ENCODE measurements around the gene RPS23. TPM values are rescaled to one million over a fixed set of nuclear protein-coding genes. Genes with fewer than 3 reads are reported as not detected.
"Not testable (repeated sequence)": the region's sequence is repeated elsewhere in the genome, so short reads cannot be mapped to it uniquely, and the experiment has no call there.

RPS23 gene
- total and polyA plus RNA-seq, 5 donors from 2014 or later = 2,211 to 3,406 (median 2,715) TPM

- peaks cover 25% of the 10 kb centered on the region for H3K36me3 Mint-ChIP-seq
- H3K9me3 Mint-ChIP-seq = peaks cover 0 to 2% (median 0%) of the 10 kb centered on the region in 7 donors
- ATAC-seq (ENCODE audit: low read depth in 2 of 2) = no peak
- peak overlapping the region in 1 of 4 donors; percentile 64 for H3K4me3 Mint-ChIP-seq
- Histone ChIP-seq H3K4me1 (ENCODE audit: control insufficient read depth, insufficient read depth, low read length, poor library complexity, severe bottlenecking) (peaks cover 30% of the 10 kb centered on the region), H3K36me3 (ENCODE audit: control insufficient read depth, insufficient read depth, low read length) (peaks cover 28% of the 10 kb centered on the region), H3K4me3 (ENCODE audit: low read depth, low read length) (no peak overlapping the region), H3K9me3 (ENCODE audit: control insufficient read depth in 2 of 2, low read length in 2 of 2) (no peaks in the 10 kb centered on the region), H3K27ac (ENCODE audit: insufficient read depth, low read length, poor library complexity, severe bottlenecking) (no peak overlapping the region), H3K27me3 (ENCODE audit: control insufficient read depth, insufficient read depth, low read length) (no peaks in the 10 kb centered on the region)
- no peak for DNase-seq
- peaks cover 14 to 40% (median 29%) of the 10 kb centered on the region in 4 donors for H3K4me1 Mint-ChIP-seq
- no peaks in the 10 kb centered on the region for H3K27me3 Mint-ChIP-seq
- H3K27ac Mint-ChIP-seq = no peak overlapping the region
Observed at GRCh38 chr5:82274343-82275211, 3.6 kb downstream of the RPS23 start.

- not testable (repeated sequence) for H3K27ac Mint-ChIP-seq
- peaks cover 31% of the 10 kb centered on the region for H3K36me3 Mint-ChIP-seq
Observed at GRCh38 chr5:82273426-82273825, 4.7 kb downstream of the RPS23 start.

GRCh38 chr5:82272571-82273356, 5.4 kb downstream of the RPS23 start:
- not testable (repeated sequence) for H3K9me3 Mint-ChIP-seq; H3K27ac ChIP-seq (ENCODE audit: insufficient read depth, low read length, poor library complexity, severe bottlenecking)
- peaks cover 35% of the 10 kb centered on the region for H3K36me3 Mint-ChIP-seq

More at GRCh38 chr5:82273426-82273825, 4.7 kb downstream of the RPS23 start:
- not testable (repeated sequence) for ATAC-seq (ENCODE audit: low read depth in 2 of 2); H3K4me3 ChIP-seq (ENCODE audit: low read depth, low read length); H3K27me3 Mint-ChIP-seq; H3K9me3 ChIP-seq (ENCODE audit: control insufficient read depth in 2 of 2, low read length in 2 of 2); H3K4me3 Mint-ChIP-seq; H3K27me3 ChIP-seq (ENCODE audit: control insufficient read depth, insufficient read depth, low read length); H3K9me3 Mint-ChIP-seq; DNase-seq; H3K27ac ChIP-seq (ENCODE audit: insufficient read depth, low read length, poor library complexity, severe bottlenecking)
- peaks cover 12 to 32% (median 23%) of the 10 kb centered on the region in 4 donors for H3K4me1 Mint-ChIP-seq
- peaks cover 28% of the 10 kb centered on the region for H3K36me3 ChIP-seq (ENCODE audit: control insufficient read depth, insufficient read depth, low read length)
- H3K4me1 ChIP-seq (ENCODE audit: control insufficient read depth, insufficient read depth, low read length, poor library complexity, severe bottlenecking) = peaks cover 21% of the 10 kb centered on the region

GRCh38 chr5:82269363-82269762, 8.8 kb downstream of the RPS23 start:
- not testable (repeated sequence) for H3K27me3 Mint-ChIP-seq; H3K4me1 Mint-ChIP-seq; ATAC-seq (ENCODE audit: low read depth in 2 of 2); H3K27me3 ChIP-seq (ENCODE audit: control insufficient read depth, insufficient read depth, low read length); H3K9me3 ChIP-seq (ENCODE audit: control insufficient read depth in 2 of 2, low read length in 2 of 2); H3K4me1 ChIP-seq (ENCODE audit: control insufficient read depth, insufficient read depth, low read length, poor library complexity, severe bottlenecking); H3K4me3 Mint-ChIP-seq; H3K4me3 ChIP-seq (ENCODE audit: low read depth, low read length); H3K27ac ChIP-seq (ENCODE audit: insufficient read depth, low read length, poor library complexity, severe bottlenecking); DNase-seq; H3K36me3 ChIP-seq (ENCODE audit: control insufficient read depth, insufficient read depth, low read length); H3K27ac Mint-ChIP-seq
- peaks cover 0 to 13% (median 2%) of the 10 kb centered on the region in 7 donors for H3K9me3 Mint-ChIP-seq
- H3K36me3 Mint-ChIP-seq = peaks cover 23% of the 10 kb centered on the region

More at GRCh38 chr5:82272571-82273356, 5.4 kb downstream of the RPS23 start:
- not testable (repeated sequence) for ATAC-seq (ENCODE audit: low read depth in 2 of 2); H3K4me3 ChIP-seq (ENCODE audit: low read depth, low read length); H3K9me3 ChIP-seq (ENCODE audit: control insufficient read depth in 2 of 2, low read length in 2 of 2); H3K27me3 Mint-ChIP-seq; H3K27me3 ChIP-seq (ENCODE audit: control insufficient read depth, insufficient read depth, low read length); DNase-seq
- Mint-ChIP-seq H3K4me3 (peak overlapping the region in 1 of 4 donors; percentile 87), H3K4me1 (peaks cover 9 to 27% (median 20%) of the 10 kb centered on the region in 4 donors), H3K27ac (peak overlapping the region in 2 of 3 donors; percentile 35 to 79)
- Histone ChIP-seq H3K36me3 (ENCODE audit: control insufficient read depth, insufficient read depth, low read length) (peaks cover 28% of the 10 kb centered on the region), H3K4me1 (ENCODE audit: control insufficient read depth, insufficient read depth, low read length, poor library complexity, severe bottlenecking) (peaks cover 16% of the 10 kb centered on the region)

- not testable (repeated sequence) for H3K4me1 ChIP-seq (ENCODE audit: control insufficient read depth, insufficient read depth, low read length, poor library complexity, severe bottlenecking); H3K4me3 ChIP-seq (ENCODE audit: low read depth, low read length); H3K27ac ChIP-seq (ENCODE audit: insufficient read depth, low read length, poor library complexity, severe bottlenecking); DNase-seq; H3K4me3 Mint-ChIP-seq; H3K27me3 Mint-ChIP-seq; H3K9me3 ChIP-seq (ENCODE audit: control insufficient read depth in 2 of 2, low read length in 2 of 2); H3K4me1 Mint-ChIP-seq; H3K27ac Mint-ChIP-seq; H3K27me3 ChIP-seq (ENCODE audit: control insufficient read depth, insufficient read depth, low read length); H3K36me3 ChIP-seq (ENCODE audit: control insufficient read depth, insufficient read depth, low read length); ATAC-seq (ENCODE audit: low read depth in 2 of 2)
- H3K9me3 Mint-ChIP-seq = peaks cover 0 to 13% (median 2%) of the 10 kb centered on the region in 7 donors
- peaks cover 13% of the 10 kb centered on the region for H3K36me3 Mint-ChIP-seq
Observed at GRCh38 chr5:82267297-82267933, 10.7 kb downstream of the RPS23 start.

GRCh38 chr5:82265047-82265446, 13.1 kb downstream of the RPS23 start:
- DNase-seq = no peak
- H3K36me3 ChIP-seq (ENCODE audit: control insufficient read depth, insufficient read depth, low read length) = no peaks in the 10 kb centered on the region
- H3K4me1 ChIP-seq (ENCODE audit: control insufficient read depth, insufficient read depth, low read length, poor library complexity, severe bottlenecking) = no peaks in the 10 kb centered on the region
- Mint-ChIP-seq H3K4me1 (no peaks in the 10 kb centered on the region), H3K9me3 (peaks cover 0 to 13% (median 2%) of the 10 kb centered on the region in 7 donors), H3K27ac (no peak overlapping the region), H3K36me3 (peaks cover 12% of the 10 kb centered on the region), H3K27me3 (no peaks in the 10 kb centered on the region), H3K4me3 (no peak overlapping the region)
- peaks cover 0 to 5% of the 10 kb centered on the region in 2 experiments for H3K9me3 ChIP-seq (ENCODE audit: control insufficient read depth in 2 of 2, low read length in 2 of 2)
- no peak for ATAC-seq (ENCODE audit: low read depth in 2 of 2)
- no peak overlapping the region for H3K27ac ChIP-seq (ENCODE audit: insufficient read depth, low read length, poor library complexity, severe bottlenecking)
- H3K27me3 ChIP-seq (ENCODE audit: control insufficient read depth, insufficient read depth, low read length) = no peaks in the 10 kb centered on the region
- no peak overlapping the region for H3K4me3 ChIP-seq (ENCODE audit: low read depth, low read length)

GRCh38 chr5:82259172-82259800, 18.9 kb downstream of the RPS23 start:
- H3K27ac ChIP-seq (ENCODE audit: insufficient read depth, low read length, poor library complexity, severe bottlenecking) = no peak overlapping the region
- no peaks in the 10 kb centered on the region for H3K4me1 ChIP-seq (ENCODE audit: control insufficient read depth, insufficient read depth, low read length, poor library complexity, severe bottlenecking)
- H3K36me3 ChIP-seq (ENCODE audit: control insufficient read depth, insufficient read depth, low read length) = no peaks in the 10 kb centered on the region
- ATAC-seq (ENCODE audit: low read depth in 2 of 2) = no peak
- Mint-ChIP-seq H3K27me3 (no peaks in the 10 kb centered on the region), H3K27ac (no peak overlapping the region), H3K36me3 (peaks cover 8% of the 10 kb centered on the region), H3K4me1 (peaks cover 0 to 2% (median 0%) of the 10 kb centered on the region in 4 donors), H3K9me3 (no peaks in the 10 kb centered on the region), H3K4me3 (no peak overlapping the region)
- no peak for DNase-seq
- no peaks in the 10 kb centered on the region for H3K27me3 ChIP-seq (ENCODE audit: control insufficient read depth, insufficient read depth, low read length)
- H3K9me3 ChIP-seq (ENCODE audit: control insufficient read depth in 2 of 2, low read length in 2 of 2) = no peaks in the 10 kb centered on the region
- H3K4me3 ChIP-seq (ENCODE audit: low read depth, low read length) = no peak overlapping the region
